Neutrophil (primary cell): ENCODE measurements around the gene SFXN5.

Source experiments
- H3K27ac ChIP-seq: fragments of 200-600 bp; sonication (generic); 2 replicates; pipeline ENCODE4 v1.5.1; 2016; ENCODE audit warnings: mild to moderate bottlenecking, moderate library complexity
- H3K27me3 ChIP-seq: fragments of 200-600 bp; sonication (generic); 2 replicates; pipeline ENCODE4 v1.6.0; 2016; ENCODE audit warnings: mild to moderate bottlenecking
- H3K36me3 ChIP-seq: fragments of 200-600 bp; sonication (generic); 2 replicates; pipeline ENCODE4 v1.5.1; 2017
- H3K4me1 ChIP-seq, 2 experiments: fragments of 200-600 bp in 1 of 2; sonication (generic) in 1 of 2; 1 replicate in 1 of 2; 2 replicates in 1 of 2; pipeline versions ENCODE4 v1.5.1 to v1.6.1; 2013 to 2016; ENCODE audit warnings: low read depth in 1 of 2, low read length in 1 of 2, mild to moderate bottlenecking in 1 of 2, moderate library complexity in 1 of 2; ENCODE audit not compliant: control insufficient read depth in 1 of 2, insufficient read depth in 1 of 2
- H3K4me3 ChIP-seq, 2 experiments: fragments of 200-600 bp in 1 of 2; sonication (generic) in 1 of 2; 1 replicate in 1 of 2; 2 replicates in 1 of 2; pipeline ENCODE4 v1.5.1; 2013 to 2016; ENCODE audit warnings: low read depth in 1 of 2, low read length in 1 of 2, mild to moderate bottlenecking in 1 of 2, moderate library complexity in 1 of 2
- H3K9me3 ChIP-seq: fragments of 200-600 bp; sonication (generic); 2 replicates; pipeline ENCODE4 v1.5.1; 2016
- TF ChIP-seq, protein P1 (sequence below): fragments of 200-600 bp; sonication (generic); IDR thresholded peaks from 2 replicates; pipeline ENCODE4 v1.5.1; 2016; ENCODE audit warnings: antibody characterized with exemption

The SFXN5 gene

DNA sequence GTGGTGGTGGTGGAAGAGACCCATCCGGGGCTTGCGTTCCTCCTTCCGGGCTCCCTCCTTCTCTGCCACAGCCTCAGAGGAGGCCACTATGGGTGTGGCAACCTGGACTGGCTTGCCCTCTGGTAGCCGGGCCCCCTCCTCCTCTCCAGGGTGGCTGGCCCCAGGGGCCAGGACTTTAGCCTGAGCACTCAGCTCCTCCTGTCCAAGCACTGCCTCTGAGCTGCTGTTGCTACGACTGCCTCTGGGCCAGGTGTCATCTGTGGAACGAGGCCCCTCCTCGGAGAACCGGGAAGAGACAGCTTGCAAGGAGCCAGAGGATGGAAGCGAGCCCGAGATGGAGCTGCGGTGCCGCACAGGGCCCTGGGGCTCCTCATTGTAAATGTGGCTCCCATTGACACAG lies 16.7 kb upstream of the SFXN5 start:
- Histone ChIP-seq H3K27ac (no peak overlapping the region), H3K4me3 (no peak overlapping the region), H3K9me3 (no peaks in the 10 kb centered on the region), H3K27me3 (no peaks in the 10 kb centered on the region), H3K4me1 (peaks cover 20 to 21% of the 10 kb centered on the region in 2 experiments), H3K36me3 (no peaks in the 10 kb centered on the region)
- TF ChIP-seq, protein P1, sequence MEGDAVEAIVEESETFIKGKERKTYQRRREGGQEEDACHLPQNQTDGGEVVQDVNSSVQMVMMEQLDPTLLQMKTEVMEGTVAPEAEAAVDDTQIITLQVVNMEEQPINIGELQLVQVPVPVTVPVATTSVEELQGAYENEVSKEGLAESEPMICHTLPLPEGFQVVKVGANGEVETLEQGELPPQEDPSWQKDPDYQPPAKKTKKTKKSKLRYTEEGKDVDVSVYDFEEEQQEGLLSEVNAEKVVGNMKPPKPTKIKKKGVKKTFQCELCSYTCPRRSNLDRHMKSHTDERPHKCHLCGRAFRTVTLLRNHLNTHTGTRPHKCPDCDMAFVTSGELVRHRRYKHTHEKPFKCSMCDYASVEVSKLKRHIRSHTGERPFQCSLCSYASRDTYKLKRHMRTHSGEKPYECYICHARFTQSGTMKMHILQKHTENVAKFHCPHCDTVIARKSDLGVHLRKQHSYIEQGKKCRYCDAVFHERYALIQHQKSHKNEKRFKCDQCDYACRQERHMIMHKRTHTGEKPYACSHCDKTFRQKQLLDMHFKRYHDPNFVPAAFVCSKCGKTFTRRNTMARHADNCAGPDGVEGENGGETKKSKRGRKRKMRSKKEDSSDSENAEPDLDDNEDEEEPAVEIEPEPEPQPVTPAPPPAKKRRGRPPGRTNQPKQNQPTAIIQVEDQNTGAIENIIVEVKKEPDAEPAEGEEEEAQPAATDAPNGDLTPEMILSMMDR: no peak

DNA sequence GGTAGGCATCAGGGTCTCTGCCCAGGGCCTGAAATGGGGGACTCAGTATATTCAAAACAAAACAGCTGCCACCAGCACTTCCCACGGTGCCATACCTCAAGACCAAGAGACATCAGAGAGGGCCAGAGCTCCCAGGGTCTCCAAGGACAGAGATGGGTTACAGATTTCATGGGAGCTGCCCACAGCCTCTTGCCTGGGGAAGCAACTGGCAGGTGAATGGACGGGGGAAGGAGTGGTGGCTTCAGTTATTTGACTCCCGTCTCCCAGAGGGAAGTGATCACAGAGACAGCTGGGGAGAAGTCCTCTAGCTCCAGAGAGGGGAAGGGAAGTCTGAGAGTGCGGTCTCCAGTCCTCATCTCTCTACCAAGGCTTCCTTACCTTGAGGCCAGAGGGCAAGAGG lies 15.8 kb upstream of the SFXN5 start:
- TF ChIP-seq, protein P1: no peak
- Histone ChIP-seq H3K27me3 (no peaks in the 10 kb centered on the region), H3K4me3 (no peak overlapping the region), H3K4me1 (peaks cover 12 to 13% of the 10 kb centered on the region in 2 experiments), H3K36me3 (no peaks in the 10 kb centered on the region), H3K9me3 (no peaks in the 10 kb centered on the region), H3K27ac (no peak overlapping the region)

DNA sequence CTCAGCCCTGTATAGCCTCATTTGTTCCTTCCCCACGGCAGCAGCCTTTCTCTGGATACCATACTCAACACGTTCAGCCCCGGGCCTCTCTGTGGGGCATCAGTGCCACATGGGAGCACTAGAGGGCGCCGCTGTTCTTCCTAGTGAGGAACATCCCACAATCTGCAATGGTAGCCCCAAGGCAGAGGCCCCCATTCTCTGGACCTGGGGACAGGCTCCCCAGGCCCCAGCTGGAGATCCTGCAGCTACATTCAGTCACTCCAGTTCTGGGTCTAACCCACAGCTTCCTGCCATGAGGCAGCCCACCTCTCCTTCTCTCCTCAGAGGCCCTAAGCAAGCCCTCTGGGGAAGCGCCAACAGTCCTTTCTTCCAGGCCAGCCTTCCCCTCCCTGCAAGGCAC lies 14.2 kb upstream of the SFXN5 start:
- H3K4me3 ChIP-seq: no peak overlapping the region
- no peaks in the 10 kb centered on the region for H3K36me3 ChIP-seq
- TF ChIP-seq, protein P1: peak; percentile 79
- H3K27ac ChIP-seq: no peak overlapping the region
- H3K9me3 ChIP-seq: no peaks in the 10 kb centered on the region
- H3K4me1 ChIP-seq: no peaks in the 10 kb centered on the region
- peaks cover 4% of the 10 kb centered on the region for H3K27me3 ChIP-seq

DNA sequence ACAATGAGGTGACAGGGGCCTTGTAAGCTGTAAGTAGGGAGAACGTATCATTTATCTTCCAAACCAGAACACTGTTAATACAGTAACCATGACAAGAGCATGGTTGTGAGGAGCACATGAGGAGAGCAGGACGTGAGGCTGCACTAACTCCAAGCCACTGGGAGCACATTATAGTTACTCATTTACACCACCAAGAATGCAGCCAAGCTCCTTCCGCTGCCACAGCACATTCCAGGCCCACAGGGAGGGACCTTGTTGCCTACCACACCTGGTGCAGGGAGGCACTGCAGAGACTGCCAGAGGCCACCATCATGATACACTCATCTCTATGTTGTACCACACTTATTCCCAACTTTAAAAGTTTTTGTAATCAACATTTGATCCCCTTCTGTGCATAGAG lies 13.5 kb upstream of the SFXN5 start:
- no peaks in the 10 kb centered on the region for H3K36me3 ChIP-seq

DNA sequence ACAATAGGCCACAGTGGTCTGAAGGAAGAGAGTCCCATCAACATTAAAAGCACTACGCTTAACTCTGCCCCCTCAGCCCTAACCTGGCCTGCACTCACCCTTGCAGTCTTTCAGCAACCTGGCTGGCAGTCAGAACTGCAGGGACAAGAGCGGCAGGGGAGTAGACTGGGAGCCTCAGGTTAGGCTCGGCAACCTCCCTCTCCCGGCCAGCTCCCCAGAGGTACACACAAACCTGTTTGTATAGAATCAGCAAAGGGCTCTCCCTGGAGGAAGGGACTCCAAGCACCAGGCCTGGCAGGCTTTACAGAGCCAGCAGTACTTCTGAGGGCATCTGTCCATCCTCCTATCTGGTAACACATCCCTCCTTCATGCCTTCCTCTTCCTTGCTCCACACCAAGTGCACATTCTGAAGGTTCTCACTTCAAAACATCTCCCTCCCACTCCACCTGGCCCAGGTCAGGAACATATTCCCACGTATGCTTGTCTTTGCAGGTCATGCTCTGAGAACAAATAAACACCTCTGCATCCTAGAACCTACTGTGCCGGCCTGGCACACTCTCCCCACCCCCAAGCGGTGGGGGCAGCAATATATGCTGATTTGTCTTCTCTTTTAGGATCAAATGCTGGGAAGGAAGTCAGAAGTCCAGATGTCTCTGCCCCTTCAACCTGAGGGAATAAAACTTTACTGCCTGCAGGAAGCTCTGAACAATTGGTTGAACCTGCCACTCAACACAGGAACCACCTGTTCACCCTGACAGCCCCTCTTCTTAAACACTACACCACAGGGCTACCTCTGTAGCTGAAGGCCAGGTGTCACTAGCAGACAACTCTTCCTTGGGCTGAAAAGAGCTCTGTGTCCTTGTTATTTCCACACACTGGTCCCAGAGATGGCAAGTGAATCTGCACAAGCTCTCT lies 12.6 kb upstream of the SFXN5 start:
- Histone ChIP-seq H3K4me3 (no peak overlapping the region), H3K9me3 (no peaks in the 10 kb centered on the region), H3K36me3 (no peaks in the 10 kb centered on the region), H3K4me1 (no peaks in the 10 kb centered on the region), H3K27ac (no peak overlapping the region), H3K27me3 (peaks cover 16% of the 10 kb centered on the region)
- TF ChIP-seq, protein P1: no peak

More for the DNA sequence above, 13.5 kb upstream of the SFXN5 start:
- Histone ChIP-seq H3K27ac (no peak overlapping the region), H3K4me3 (no peak overlapping the region), H3K27me3 (peaks cover 11% of the 10 kb centered on the region), H3K9me3 (no peaks in the 10 kb centered on the region), H3K4me1 (no peaks in the 10 kb centered on the region)
- TF ChIP-seq, protein P1: no peak
